Panc1 (cell line): ENCODE data around the gene AEBP1.

ENCODE experiments used
- CTCF ChIP-seq: fragments of 450-650 bp; IDR thresholded peaks from 2 replicates; pipeline ENCODE4 v1.5.1; 2017; ENCODE audit warnings: mild to moderate bottlenecking
- REST ChIP-seq, 2 experiments: IDR thresholded peaks; 2 replicates each; pipeline ENCODE4 v1.6.1; 2011 to 2012; ENCODE audit warnings: low read depth in 2 of 2, control low read depth in 1 of 2, low read length in 1 of 2, mild to moderate bottlenecking in 1 of 2, moderate library complexity in 1 of 2; ENCODE audit not compliant: insufficient read depth in 1 of 2
- SIN3A ChIP-seq: IDR thresholded peaks from 2 replicates; pipeline ENCODE4 v1.6.1; 2012; ENCODE audit warnings: low read depth, mild to moderate bottlenecking, low read length, moderate library complexity, borderline replicate concordance; ENCODE audit not compliant: insufficient read depth

DNA sequence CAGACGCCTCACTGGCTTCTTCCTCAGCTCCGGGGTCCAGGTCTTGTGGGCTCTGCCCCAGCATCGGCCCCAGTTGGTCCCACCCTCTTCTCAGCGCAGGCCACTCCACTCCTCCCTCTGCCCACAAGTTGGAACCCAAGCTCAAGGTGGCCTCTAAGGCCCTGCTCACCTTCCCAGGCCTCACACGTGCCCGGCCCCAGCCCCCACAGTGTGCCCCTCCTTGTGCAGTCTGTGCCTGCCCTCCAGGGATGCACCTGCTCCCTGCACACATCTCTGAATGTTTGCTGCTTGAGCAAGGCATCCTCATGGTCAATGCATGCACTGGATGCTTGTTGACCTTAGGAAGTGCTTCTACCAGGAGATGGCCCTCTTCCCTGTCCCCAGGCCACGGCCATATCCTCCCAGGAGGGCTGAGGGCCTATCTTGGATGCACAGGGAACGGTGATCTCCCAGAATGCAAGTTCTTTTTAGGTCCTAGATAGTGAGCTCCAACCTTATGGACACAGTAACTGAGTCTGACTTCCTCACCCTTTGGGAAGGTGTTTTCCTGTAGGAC is 7.7 kb upstream of the AEBP1 start:
- TF ChIP-seq CTCF (no peak), SIN3A (no peak), REST (IDR thresholded peaks at IDR 0.05; ENCODE audit: insufficient read depth in 1 of 2, low read depth in 2 of 2, low read length in 1 of 2) (no peak)
